ENCODE results near the gene TANGO2. TPM values are rescaled to one million over a fixed set of nuclear protein-coding genes. Genes with fewer than 3 reads are reported as not detected.

The TANGO2 gene
- total RNA-seq, 1 donor from 2014 or later = 10.0 TPM

- H3K27ac Mint-ChIP-seq = peak overlapping the region; percentile 67
- peaks cover 2% of the 10 kb centered on the region for H3K27me3 Mint-ChIP-seq (ENCODE audit: insufficient read depth, low read depth)
Measured at GRCh38 chr22:20076627-20077172, 55.8 kb downstream of the TANGO2 start.

GRCh38 chr22:20079745-20080444 is 59.0 kb downstream of the TANGO2 start, which contains the start of gene DGCR8:
DGCR8 (plus strand) TSS chr22:20080241; CDS start chr22:20085964, 5,723 bp downstream.
- H3K27ac ChIP-seq = peak within 1 kb of the TSS; percentile 85
- H3K27me3 ChIP-seq = no peaks in the 10 kb centered on the region
- no peaks in the 10 kb centered on the region for H3K36me3 ChIP-seq
- no peaks in the 10 kb centered on the region for H3K9me3 ChIP-seq (ENCODE audit: low read depth)
- H4K20me1 ChIP-seq (ENCODE audit: low read depth) = peaks cover 45% of the 10 kb centered on the region
- peaks cover 5% of the 10 kb centered on the region for H3K36me3 Mint-ChIP-seq
- peaks cover 61% of the 10 kb centered on the region for H3F3A ChIP-seq (ENCODE audit: low read depth)
- peak within 1 kb of the TSS; percentile 93 for H3K9ac ChIP-seq
- peaks cover 2% of the 10 kb centered on the region for H3K27me3 Mint-ChIP-seq (ENCODE audit: insufficient read depth, low read depth)
- peak within 1 kb of the TSS; percentile 64 for H2AFZ ChIP-seq (replicated peaks)
- DNase-seq (ENCODE audit: low spot score) = peak; percentile 98
- peaks cover 48% of the 10 kb centered on the region for H3K4me1 Mint-ChIP-seq
- peak within 1 kb of the TSS; percentile 81 for H3K4me3 ChIP-seq
- no peak for TF ChIP-seq CTCF (IDR thresholded peaks at IDR 0.05)
- no peak for TF ChIP-seq EZH2 (IDR thresholded peaks at IDR 0.05)
- no peak for TF ChIP-seq EZH2phosphoT487 (IDR thresholded peaks at IDR 0.05)
- H3K4me2 ChIP-seq = peak within 1 kb of the TSS; percentile 95
- peaks cover 46% of the 10 kb centered on the region for H3K79me2 ChIP-seq (ENCODE audit: low read depth)
- H3K4me3 Mint-ChIP-seq = peak within 1 kb of the TSS; percentile 95
- H3K27ac Mint-ChIP-seq = peak within 1 kb of the TSS; percentile 84
- peaks cover 31% of the 10 kb centered on the region for H3K4me1 ChIP-seq
- no peaks in the 10 kb centered on the region for H3K9me3 Mint-ChIP-seq

More at GRCh38 chr22:20076627-20077172, 55.8 kb downstream of the TANGO2 start:
- TF ChIP-seq CTCF (IDR thresholded peaks at IDR 0.05) (no peak), EZH2 (IDR thresholded peaks at IDR 0.05) (no peak), EZH2phosphoT487 (IDR thresholded peaks at IDR 0.05) (no peak)
- Histone ChIP-seq H3K4me1 (peaks cover 10% of the 10 kb centered on the region), H3K27ac (no peak overlapping the region), H3K27me3 (no peaks in the 10 kb centered on the region), H3K79me2 (ENCODE audit: low read depth) (peaks cover 14% of the 10 kb centered on the region), H2AFZ (replicated peaks) (no peak overlapping the region), H4K20me1 (ENCODE audit: low read depth) (peaks cover 13% of the 10 kb centered on the region), H3K9ac (peak overlapping the region; percentile 37), H3K9me3 (ENCODE audit: low read depth) (no peaks in the 10 kb centered on the region), H3K4me3 (no peak overlapping the region), H3F3A (ENCODE audit: low read depth) (peaks cover 34% of the 10 kb centered on the region), H3K4me2 (no peak overlapping the region), H3K36me3 (no peaks in the 10 kb centered on the region)
- DNase-seq (ENCODE audit: low spot score) = no peak
- peaks cover 22% of the 10 kb centered on the region for H3K4me1 Mint-ChIP-seq
- no peaks in the 10 kb centered on the region for H3K9me3 Mint-ChIP-seq
- H3K36me3 Mint-ChIP-seq = no peaks in the 10 kb centered on the region
- H3K4me3 Mint-ChIP-seq = no peak overlapping the region

- no peak overlapping the region for H2AFZ ChIP-seq (replicated peaks)
Measured at GRCh38 chr22:20080445-20080775, 59.5 kb downstream of the TANGO2 start.

More at GRCh38 chr22:20080445-20080775, 59.5 kb downstream of the TANGO2 start:
- no peaks in the 10 kb centered on the region for H3K9me3 Mint-ChIP-seq
- Histone ChIP-seq H3K27ac (peak overlapping the region; percentile 85), H3K4me2 (peak overlapping the region; percentile 95), H4K20me1 (ENCODE audit: low read depth) (peaks cover 50% of the 10 kb centered on the region), H3K27me3 (no peaks in the 10 kb centered on the region), H3K4me1 (peaks cover 31% of the 10 kb centered on the region), H3K4me3 (peak overlapping the region; percentile 81), H3K9ac (peak overlapping the region; percentile 93), H3K36me3 (no peaks in the 10 kb centered on the region), H3F3A (ENCODE audit: low read depth) (peaks cover 63% of the 10 kb centered on the region), H3K79me2 (ENCODE audit: low read depth) (peaks cover 52% of the 10 kb centered on the region), H3K9me3 (ENCODE audit: low read depth) (no peaks in the 10 kb centered on the region)
- peaks cover 53% of the 10 kb centered on the region for H3K4me1 Mint-ChIP-seq
- peak overlapping the region; percentile 84 for H3K27ac Mint-ChIP-seq
- peaks cover 8% of the 10 kb centered on the region for H3K36me3 Mint-ChIP-seq
- H3K27me3 Mint-ChIP-seq (ENCODE audit: insufficient read depth, low read depth) = peaks cover 2% of the 10 kb centered on the region
- peak; percentile 87 for DNase-seq (ENCODE audit: low spot score)
- peak overlapping the region; percentile 95 for H3K4me3 Mint-ChIP-seq
- no peak for TF ChIP-seq EZH2phosphoT487 (IDR thresholded peaks at IDR 0.05)
- no peak for TF ChIP-seq EZH2 (IDR thresholded peaks at IDR 0.05)
- no peak for TF ChIP-seq CTCF (IDR thresholded peaks at IDR 0.05)
